Measurements from ENCODE around the gene GABRG3. TPM values are rescaled to one million over a fixed set of nuclear protein-coding genes. Genes with fewer than 3 reads are reported as not detected.

The GABRG3 gene
- polyA plus RNA-seq, 1 donor (not counting 4 experiments of a cell fraction or from before 2014, with no cell fraction given), result not detected

DNA sequence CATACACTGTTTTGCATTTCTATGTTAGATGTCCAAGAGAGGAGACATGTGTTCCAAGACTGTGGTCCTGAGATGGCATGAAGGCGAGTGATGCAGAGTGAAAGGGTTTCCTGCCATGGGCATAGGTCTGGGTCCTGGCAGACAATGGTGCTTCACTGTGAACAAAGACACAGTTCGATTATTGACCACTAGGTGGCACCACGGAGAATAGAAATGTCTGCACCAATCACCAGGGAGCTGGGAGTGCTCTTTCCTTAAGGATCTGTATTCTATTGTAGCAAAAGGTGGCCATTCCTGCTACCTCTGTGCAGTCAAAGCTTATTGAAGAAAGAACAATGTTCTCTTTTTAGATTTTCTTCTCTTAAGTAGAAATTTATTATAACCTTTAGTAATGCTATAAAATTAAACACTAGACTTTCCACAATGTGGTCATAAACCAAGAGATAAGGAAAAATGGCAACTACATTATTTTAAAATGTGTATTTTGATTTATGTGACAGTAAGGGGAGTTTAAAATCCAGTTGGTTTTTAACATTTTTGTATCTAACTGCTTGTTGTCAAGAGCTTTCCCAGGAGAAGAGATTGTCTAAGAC, 88.7 kb downstream of the GABRG3 start:
- TF ChIP-seq, protein P1, sequence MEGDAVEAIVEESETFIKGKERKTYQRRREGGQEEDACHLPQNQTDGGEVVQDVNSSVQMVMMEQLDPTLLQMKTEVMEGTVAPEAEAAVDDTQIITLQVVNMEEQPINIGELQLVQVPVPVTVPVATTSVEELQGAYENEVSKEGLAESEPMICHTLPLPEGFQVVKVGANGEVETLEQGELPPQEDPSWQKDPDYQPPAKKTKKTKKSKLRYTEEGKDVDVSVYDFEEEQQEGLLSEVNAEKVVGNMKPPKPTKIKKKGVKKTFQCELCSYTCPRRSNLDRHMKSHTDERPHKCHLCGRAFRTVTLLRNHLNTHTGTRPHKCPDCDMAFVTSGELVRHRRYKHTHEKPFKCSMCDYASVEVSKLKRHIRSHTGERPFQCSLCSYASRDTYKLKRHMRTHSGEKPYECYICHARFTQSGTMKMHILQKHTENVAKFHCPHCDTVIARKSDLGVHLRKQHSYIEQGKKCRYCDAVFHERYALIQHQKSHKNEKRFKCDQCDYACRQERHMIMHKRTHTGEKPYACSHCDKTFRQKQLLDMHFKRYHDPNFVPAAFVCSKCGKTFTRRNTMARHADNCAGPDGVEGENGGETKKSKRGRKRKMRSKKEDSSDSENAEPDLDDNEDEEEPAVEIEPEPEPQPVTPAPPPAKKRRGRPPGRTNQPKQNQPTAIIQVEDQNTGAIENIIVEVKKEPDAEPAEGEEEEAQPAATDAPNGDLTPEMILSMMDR (optimal IDR thresholded peaks at IDR 0.05 in 1 of 3, IDR thresholded peaks at IDR 0.05 in 1 of 3, conservative IDR thresholded peaks at IDR 0.05 in 1 of 3; ENCODE audit: extremely low read depth in 1 of 3, insufficient read depth in 2 of 3, low read length in 3 of 3), result peak; percentile 37 to 45 (median 37)
- no peak for TF ChIP-seq EZH2 (IDR thresholded peaks at IDR 0.05; ENCODE audit: low read length)
- no peak for DNase-seq (ENCODE audit: low read depth, low spot score)

DNA sequence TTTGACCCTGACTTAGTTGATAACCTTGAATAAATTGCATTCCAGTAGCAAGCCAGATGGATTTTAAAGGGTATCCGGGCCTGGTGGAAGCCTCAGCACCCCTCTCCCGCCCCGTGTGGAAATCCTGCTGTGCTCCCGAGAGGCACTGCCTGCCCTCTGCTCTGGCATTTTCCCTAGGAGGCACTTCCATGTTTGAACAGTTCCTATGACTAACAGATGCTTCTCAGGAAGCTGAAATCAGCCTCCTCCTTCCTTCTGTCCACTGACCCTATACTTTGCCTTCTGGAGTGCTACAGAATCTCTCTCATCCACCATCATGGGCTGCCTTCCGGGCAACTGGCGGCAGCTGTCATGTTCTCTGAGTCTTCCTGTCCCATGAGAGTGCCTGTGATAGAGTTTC, 90.8 kb downstream of the GABRG3 start:
- no peak overlapping the region for H3K27ac ChIP-seq (ENCODE audit: control insufficient read depth, insufficient read depth, low read length)
- DNase-seq (ENCODE audit: low read depth, low spot score), result no peak

More for the DNA sequence above, 88.7 kb downstream of the GABRG3 start:
- H2AFZ ChIP-seq (ENCODE audit: control insufficient read depth, low read length), result no peak overlapping the region
- dilution Hi-C loops (cut with MboI; ENCODE audit: extremely low pct_ligation_motif_present, low sequenced_read_pairs), result no loop called here
- no peaks in the 10 kb centered on the region for H3K9me1 ChIP-seq (ENCODE audit: control insufficient read depth, extremely low read depth, insufficient read depth, low read length)
- peaks cover 7% of the 10 kb centered on the region for H3K9me3 ChIP-seq (ENCODE audit: control insufficient read depth, low read depth, low read length)
- no peak for FAIRE-seq
- H3K4me1 ChIP-seq (ENCODE audit: control insufficient read depth, extremely low read depth, insufficient read depth, low read length), result no peaks in the 10 kb centered on the region
- no peaks in the 10 kb centered on the region for H3K79me2 ChIP-seq (ENCODE audit: control insufficient read depth, insufficient read depth, low read length)
- H3K4me3 ChIP-seq (ENCODE audit: control insufficient read depth in 2 of 3, extremely low read depth in 1 of 3, insufficient read depth in 2 of 3, low read depth in 1 of 3, low read length in 3 of 3), result no peak overlapping the region
- no peaks in the 10 kb centered on the region for H3K36me3 ChIP-seq (ENCODE audit: control insufficient read depth in 2 of 2, extremely low read depth in 1 of 2, insufficient read depth in 2 of 2, low read length in 2 of 2)
- no peak overlapping the region for H3K9ac ChIP-seq (ENCODE audit: control insufficient read depth, extremely low read depth, insufficient read depth, low read length)
- H3K27ac ChIP-seq (ENCODE audit: control insufficient read depth, insufficient read depth, low read length), result no peak overlapping the region
- no peak overlapping the region for H3K4me2 ChIP-seq (ENCODE audit: control insufficient read depth, extremely low read depth, insufficient read depth, low read depth, low read length)
- H3K27me3 ChIP-seq (ENCODE audit: control insufficient read depth, extremely low read depth, insufficient read depth, low read length), result no peaks in the 10 kb centered on the region
- no peaks in the 10 kb centered on the region for H4K20me1 ChIP-seq (ENCODE audit: control insufficient read depth, extremely low read depth, insufficient read depth, low read length)

More for the DNA sequence above, 90.8 kb downstream of the GABRG3 start:
- Histone ChIP-seq H3K36me3 (ENCODE audit: control insufficient read depth in 2 of 2, extremely low read depth in 1 of 2, insufficient read depth in 2 of 2, low read length in 2 of 2) (no peaks in the 10 kb centered on the region), H3K9me1 (ENCODE audit: control insufficient read depth, extremely low read depth, insufficient read depth, low read length) (no peaks in the 10 kb centered on the region), H3K4me2 (ENCODE audit: control insufficient read depth, extremely low read depth, insufficient read depth, low read depth, low read length) (no peak overlapping the region), H3K9me3 (ENCODE audit: control insufficient read depth, low read depth, low read length) (peaks cover 4% of the 10 kb centered on the region), H3K4me1 (ENCODE audit: control insufficient read depth, extremely low read depth, insufficient read depth, low read length) (no peaks in the 10 kb centered on the region), H3K4me3 (ENCODE audit: control insufficient read depth in 2 of 3, extremely low read depth in 1 of 3, insufficient read depth in 2 of 3, low read depth in 1 of 3, low read length in 3 of 3) (no peak overlapping the region), H3K79me2 (ENCODE audit: control insufficient read depth, insufficient read depth, low read length) (no peaks in the 10 kb centered on the region), H3K9ac (ENCODE audit: control insufficient read depth, extremely low read depth, insufficient read depth, low read length) (no peak overlapping the region), H2AFZ (ENCODE audit: control insufficient read depth, low read length) (no peak overlapping the region), H4K20me1 (ENCODE audit: control insufficient read depth, extremely low read depth, insufficient read depth, low read length) (no peaks in the 10 kb centered on the region), H3K27me3 (ENCODE audit: control insufficient read depth, extremely low read depth, insufficient read depth, low read length) (no peaks in the 10 kb centered on the region)
- no peak for TF ChIP-seq EZH2 (IDR thresholded peaks at IDR 0.05; ENCODE audit: low read length)
- TF ChIP-seq, protein P1 (optimal IDR thresholded peaks at IDR 0.05 in 1 of 3, IDR thresholded peaks at IDR 0.05 in 1 of 3, conservative IDR thresholded peaks at IDR 0.05 in 1 of 3; ENCODE audit: extremely low read depth in 1 of 3, insufficient read depth in 2 of 3, low read length in 3 of 3), result no peak
- FAIRE-seq, result no peak
- dilution Hi-C loops (cut with MboI; ENCODE audit: extremely low pct_ligation_motif_present, low sequenced_read_pairs), result no loop called here
